Liver (tissue), 9 donors: Measurements from ENCODE around the gene PIP4K2A. TPM values are rescaled to one million over a fixed set of nuclear protein-coding genes. Genes with fewer than 3 reads are reported as not detected.

Source experiments
- DNase-seq: peaks from one replicate; pipeline ENCODE4 v3.0.0-alpha.2; 2017; ENCODE audit warnings: low spot score
- H3K27ac ChIP-seq, 2 donors: one replicate each; pipeline ENCODE4 v1.7.0; 2013; ENCODE audit warnings: inconsistent platforms in 2 of 2, low read length in 2 of 2, control low read depth in 1 of 2, low read depth in 1 of 2, mild to moderate bottlenecking in 1 of 2
- H3K27me3 ChIP-seq, 4 donors: one replicate each; pipeline versions ENCODE4 v1.6.1 to v1.7.0; 2013; ENCODE audit warnings: low read length in 3 of 4, inconsistent platforms in 1 of 4, mild to moderate bottlenecking in 1 of 4, moderate library complexity in 1 of 4; ENCODE audit not compliant: control insufficient read depth in 4 of 4, insufficient read depth in 4 of 4
- H3K36me3 ChIP-seq, 4 donors: one replicate each; pipeline versions ENCODE4 v1.6.1 to v1.7.0; 2013; ENCODE audit warnings: low read length in 3 of 4, mild to moderate bottlenecking in 3 of 4, low read depth in 1 of 4, moderate library complexity in 1 of 4; ENCODE audit not compliant: control insufficient read depth in 4 of 4, insufficient read depth in 3 of 4
- H3K4me1 ChIP-seq, 4 donors: one replicate each; pipeline versions ENCODE4 v1.6.1 to v1.7.0; 2013; ENCODE audit warnings: low read length in 3 of 4, mild to moderate bottlenecking in 3 of 4, moderate library complexity in 1 of 4; ENCODE audit not compliant: control insufficient read depth in 4 of 4, insufficient read depth in 4 of 4
- H3K4me3 ChIP-seq, 3 donors: one replicate each; pipeline versions ENCODE4 v1.6.1 to v1.7.0; 2013; ENCODE audit warnings: low read length in 3 of 3, control low read depth in 1 of 3, low read depth in 1 of 3, mild to moderate bottlenecking in 1 of 3
- H3K9ac ChIP-seq, 2 donors: one replicate each; pipeline ENCODE4 v1.7.0; 2013; ENCODE audit warnings: low read length in 2 of 2, mild to moderate bottlenecking in 2 of 2, moderate library complexity in 2 of 2, control low read depth in 1 of 2, low read depth in 1 of 2
- H3K9me3 ChIP-seq, 4 donors: one replicate each; pipeline versions ENCODE4 v1.6.1 to v1.7.0; 2013; ENCODE audit warnings: low read length in 3 of 4; ENCODE audit not compliant: control insufficient read depth in 4 of 4
- ATF3 ChIP-seq: IDR thresholded peaks from 2 replicates; pipeline ENCODE4 v1.6.1; 2016; ENCODE audit warnings: antibody characterized with exemption
- CTCF ChIP-seq: fragments of 150-350 bp; IDR thresholded peaks from 2 replicates; pipeline ENCODE4 v1.5.1; 2017; ENCODE audit warnings: improper control_type of control experiment, low read depth, low read length; ENCODE audit not compliant: missing input control
- EGR1 ChIP-seq, 2 donors: IDR thresholded peaks; 2 replicates each; pipeline ENCODE4 v1.6.1; 2016 to 2018; ENCODE audit warnings: antibody characterized with exemption in 2 of 2, low read depth in 2 of 2
- FOXA1 ChIP-seq: IDR thresholded peaks from 2 replicates; pipeline ENCODE4 v1.6.1; 2016; ENCODE audit warnings: antibody characterized with exemption
- FOXA2 ChIP-seq: IDR thresholded peaks from 2 replicates; pipeline ENCODE4 v1.6.1; 2016; ENCODE audit warnings: antibody characterized with exemption
- GABPA ChIP-seq, 2 donors: IDR thresholded peaks in 1 of 2; conservative IDR thresholded peaks in 1 of 2; 2 replicates each; pipeline ENCODE4 v1.6.1; 2016; ENCODE audit warnings: antibody characterized with exemption in 2 of 2, mild to moderate bottlenecking in 1 of 2, moderate library complexity in 1 of 2
- HNF4A ChIP-seq, 2 donors: conservative IDR thresholded peaks; 2 replicates each; pipeline ENCODE4 v1.6.1; 2016; ENCODE audit warnings: antibody characterized with exemption in 2 of 2, mild to moderate bottlenecking in 2 of 2
- HNF4G ChIP-seq: IDR thresholded peaks from 2 replicates; pipeline ENCODE4 v1.6.1; 2016; ENCODE audit warnings: antibody characterized with exemption
- JUND ChIP-seq, 2 donors: IDR thresholded peaks; 2 replicates each; pipeline ENCODE4 v1.6.1; 2016; ENCODE audit warnings: antibody characterized with exemption in 2 of 2
- MAX ChIP-seq: IDR thresholded peaks from 2 replicates; pipeline ENCODE4 v1.6.1; 2016; ENCODE audit warnings: antibody characterized with exemption
- NR2F2 ChIP-seq: IDR thresholded peaks from 2 replicates; pipeline ENCODE4 v1.6.1; 2016; ENCODE audit warnings: antibody characterized with exemption
- RAD21 ChIP-seq, 2 donors: IDR thresholded peaks; 2 replicates each; pipeline ENCODE4 v1.6.1; 2016; ENCODE audit warnings: antibody characterized with exemption in 2 of 2, mild to moderate bottlenecking in 2 of 2
- REST ChIP-seq: IDR thresholded peaks from 2 replicates; pipeline ENCODE4 v1.6.1; 2016; ENCODE audit warnings: antibody characterized with exemption, mild to moderate bottlenecking
- RXRA ChIP-seq, 2 donors: IDR thresholded peaks; 2 replicates each; pipeline ENCODE4 v1.6.1; 2017 to 2018; ENCODE audit warnings: antibody characterized with exemption in 2 of 2, mild to moderate bottlenecking in 1 of 2
- SP1 ChIP-seq: IDR thresholded peaks from 2 replicates; pipeline ENCODE4 v1.6.1; 2018; ENCODE audit warnings: antibody characterized with exemption, mild to moderate bottlenecking
- TAF1 ChIP-seq: conservative IDR thresholded peaks from 2 replicates; pipeline ENCODE4 v1.6.1; 2016; ENCODE audit warnings: antibody characterized with exemption, mild to moderate bottlenecking
- YY1 ChIP-seq: IDR thresholded peaks from 2 replicates; pipeline ENCODE4 v1.6.1; 2016; ENCODE audit warnings: antibody characterized with exemption, mild to moderate bottlenecking
- ZBTB33 ChIP-seq: IDR thresholded peaks from 2 replicates; pipeline ENCODE4 v1.6.1; 2016; ENCODE audit warnings: antibody characterized with exemption
- WGBS: extraction: QIAGEN DNeasy Blood & Tissue Kit; methylation state at CpG from one replicate; pipeline ENCODE4 v1.1.7; 2013; 5-methylcytosine and 5-hydroxymethylcytosine counted together
- polyA plus RNA-seq, 2 donors: library from polyadenylated mRNA; stranded (reverse) in 1 of 2; unstranded in 1 of 2; fragments of 200-250 nt in 1 of 2; fragments of >200 nt in 1 of 2; fragmentation: Nextera tagmentation in 1 of 2; extraction: Ambion mirVana in 1 of 2; gene quantifications; one replicate each; pipeline versions ENCODE4 v1.2.1 to v1.2.3, GENCODE V29; 2013 to 2015
- total RNA-seq, 2 donors: library from RNA; depleted of rRNA; stranded (reverse); fragments of >200 nt; gene quantifications; one replicate each; pipeline ENCODE4 v1.2.3, GENCODE V29; 2014
- donor health status: healthy.
- donor health status: healthy.
- donor health status: healthy.
- donor health status: healthy.
- donor health status: healthy.

PIP4K2A gene
- total and polyA plus RNA-seq, 4 donors = 6.4 to 53.7 (median 8.6) TPM

- H3K9ac ChIP-seq = no peak overlapping the region
- 93% methylated on average over 3 of the region's 3 CpGs for WGBS
- H3K27me3 ChIP-seq = no peaks in the 10 kb centered on the region
- DNase-seq = no peak
- TF ChIP-seq MAX (no peak), YY1 (no peak), FOXA1 (no peak), HNF4G (no peak), EGR1 (IDR thresholded peaks at IDR 0.05; ENCODE audit: low read depth in 2 of 2) (no peak), SP1 (no peak), RXRA (IDR thresholded peaks at IDR 0.05) (no peak), REST (no peak), ZBTB33 (no peak), NR2F2 (no peak), HNF4A (conservative IDR thresholded peaks at IDR 0.05) (no peak), GABPA (IDR thresholded peaks at IDR 0.05 in 1 of 2, conservative IDR thresholded peaks at IDR 0.05 in 1 of 2) (no peak), JUND (IDR thresholded peaks at IDR 0.05) (no peak), CTCF (no peak), RAD21 (IDR thresholded peaks at IDR 0.05) (no peak), FOXA2 (no peak), ATF3 (no peak), TAF1 (no peak)
- peaks cover 2 to 9% (median 5%) of the 10 kb centered on the region in 4 donors for H3K4me1 ChIP-seq
- H3K4me3 ChIP-seq = no peak overlapping the region
- H3K9me3 ChIP-seq = no peaks in the 10 kb centered on the region
- no peak overlapping the region for H3K27ac ChIP-seq
- H3K36me3 ChIP-seq = no peaks in the 10 kb centered on the region
Observed at GRCh38 chr10:22719406-22720042, 5.1 kb upstream of the PIP4K2A start.
